HepG2 (cell line): ENCODE data around the gene TNFRSF21. TPM values are rescaled to one million over a fixed set of nuclear protein-coding genes. Genes with fewer than 3 reads are reported as not detected.
A peak's percentile ranks its signal among the peaks of the same experiment; 100 is the strongest.

Experiments used
- BCL6 ChIP-seq: IDR thresholded peaks from 2 replicates; pipeline ENCODE4 v1.6.1; 2016; ENCODE audit warnings: missing genetic modification reagents, missing compliant biosample characterization
- HDAC1 ChIP-seq: sonication (generic); formaldehyde crosslinking; IDR thresholded peaks from 2 replicates; pipeline ENCODE4 v1.5.1; 2020; ENCODE audit warnings: mild to moderate bottlenecking, missing genetic modification reagents
- IRX3 ChIP-seq: sonication (generic); formaldehyde crosslinking; IDR thresholded peaks from 2 replicates; pipeline ENCODE4 v1.8.1; 2023; ENCODE audit warnings: mild to moderate bottlenecking, low read depth, missing genetic modification reagents, borderline replicate concordance
- KDM2A ChIP-seq: sonication (generic); formaldehyde crosslinking; IDR thresholded peaks from 2 replicates; pipeline ENCODE4 v1.4.0; 2020; ENCODE audit warnings: low read depth, missing genetic modification reagents, borderline replicate concordance
- KDM3A ChIP-seq: IDR thresholded peaks from 2 replicates; pipeline ENCODE4 v1.6.1; 2018; ENCODE audit warnings: low read depth, missing compliant biosample characterization
- MAFK ChIP-seq, 2 experiments: IDR thresholded peaks in 1 of 2; conservative IDR thresholded peaks in 1 of 2; 2 replicates each; pipeline ENCODE4 v1.6.1; 2011; ENCODE audit warnings: improper control_type of control experiment in 2 of 2, low read length in 2 of 2
- MAZ ChIP-seq, 2 experiments: sonication (generic) in 1 of 2; formaldehyde crosslinking in 1 of 2; IDR thresholded peaks; 2 replicates each; pipeline versions ENCODE4 v1.5.0 to v1.6.1; 2012 to 2020; ENCODE audit warnings: low read depth in 2 of 2, mild to moderate bottlenecking in 2 of 2, borderline replicate concordance in 1 of 2, improper control_type of control experiment in 1 of 2, low read length in 1 of 2, missing genetic modification reagents in 1 of 2, moderate library complexity in 1 of 2
- NBN ChIP-seq: fragments of 450-650 bp; conservative IDR thresholded peaks from 2 replicates; pipeline ENCODE4 v1.6.1; 2017
- PPARG ChIP-seq: conservative IDR thresholded peaks from 2 replicates; pipeline ENCODE4 v1.6.1; 2016; ENCODE audit warnings: missing biosample characterization, missing genetic modification reagents
- RCOR2 ChIP-seq: IDR thresholded peaks from 2 replicates; pipeline ENCODE4 v1.6.1; 2016; ENCODE audit warnings: missing biosample characterization, missing genetic modification reagents
- REPIN1 ChIP-seq: sonication (generic); formaldehyde crosslinking; IDR thresholded peaks from 2 replicates; pipeline ENCODE4 v1.8.0; 2022; ENCODE audit warnings: missing genetic modification reagents, low read depth, mild to moderate bottlenecking, borderline replicate concordance
- RXRA ChIP-seq: sonication (generic); formaldehyde crosslinking; IDR thresholded peaks from 2 replicates; pipeline ENCODE4 v1.5.1; 2020; ENCODE audit warnings: missing genetic modification reagents
- SKI ChIP-seq: fragments of 450-650 bp; IDR thresholded peaks from one replicate; pipeline ENCODE4 v1.6.1; 2018; ENCODE audit warnings: mild to moderate bottlenecking; ENCODE audit not compliant: partially characterized antibody
- SOX5 ChIP-seq: IDR thresholded peaks from 2 replicates; pipeline ENCODE4 v1.6.1; 2016; ENCODE audit warnings: borderline replicate concordance
- SRSF4 ChIP-seq: fragments of 200-400 bp; formaldehyde crosslinking; IDR thresholded peaks from one replicate; pipeline ENCODE4 v1.6.1; 2018; ENCODE audit warnings: mild to moderate bottlenecking, low read depth, low read length, moderate library complexity; ENCODE audit not compliant: poor library complexity, severe bottlenecking
- TAF1 ChIP-seq: sonication (generic); formaldehyde crosslinking; IDR thresholded peaks from 2 replicates; pipeline ENCODE4 v1.4.0; 2020; ENCODE audit warnings: missing genetic modification reagents
- THAP8 ChIP-seq: sonication (generic); formaldehyde crosslinking; IDR thresholded peaks from 2 replicates; pipeline ENCODE4 v1.5.1; 2020; ENCODE audit warnings: missing genetic modification reagents, mild to moderate bottlenecking, borderline replicate concordance
- TOE1 ChIP-seq: sonication (generic); formaldehyde crosslinking; IDR thresholded peaks from 2 replicates; pipeline ENCODE4 v1.4.0; 2020; ENCODE audit warnings: mild to moderate bottlenecking, missing genetic modification reagents
- ZFP41 ChIP-seq: sonication (generic); formaldehyde crosslinking; IDR thresholded peaks from 2 replicates; pipeline ENCODE4 v1.4.0; 2020; ENCODE audit warnings: mild to moderate bottlenecking, missing genetic modification reagents, borderline replicate concordance
- ZNF563 ChIP-seq: sonication (generic); formaldehyde crosslinking; IDR thresholded peaks from 2 replicates; pipeline ENCODE4 v1.8.0; 2022; ENCODE audit warnings: mild to moderate bottlenecking, moderate library complexity, missing genetic modification reagents
- ZNF614 ChIP-seq: IDR thresholded peaks from 2 replicates; pipeline ENCODE4 v1.6.1; 2018; ENCODE audit warnings: missing biosample characterization, missing genetic modification reagents, inconsistent platforms, borderline replicate concordance
- ZNF616 ChIP-seq: sonication (generic); formaldehyde crosslinking; IDR thresholded peaks from 2 replicates; pipeline ENCODE4 v1.5.0; 2020; ENCODE audit warnings: low read depth, mild to moderate bottlenecking, missing genetic modification reagents
- ZNF75D ChIP-seq: sonication (generic); formaldehyde crosslinking; IDR thresholded peaks from 2 replicates; pipeline ENCODE4 v1.8.1; 2023; ENCODE audit warnings: missing genetic modification reagents, mild to moderate bottlenecking, borderline replicate concordance
- ZNF780A ChIP-seq: sonication (generic); formaldehyde crosslinking; IDR thresholded peaks from 2 replicates; pipeline ENCODE4 v1.8.0; 2022; ENCODE audit warnings: mild to moderate bottlenecking, missing genetic modification reagents, moderate library complexity
- ZNF782 ChIP-seq: sonication (generic); formaldehyde crosslinking; IDR thresholded peaks from 2 replicates; pipeline ENCODE4 v1.4.0; 2020; ENCODE audit warnings: missing genetic modification reagents, mild to moderate bottlenecking, borderline replicate concordance
- ZNF891 ChIP-seq: sonication (generic); formaldehyde crosslinking; IDR thresholded peaks from 2 replicates; pipeline ENCODE4 v1.5.0; 2020; ENCODE audit warnings: mild to moderate bottlenecking, missing genetic modification reagents
- polyA plus RNA-seq, 8 experiments: library from polyadenylated mRNA; depleted of rRNA in 3 of 8; stranded (reverse) in 7 of 8; unstranded in 1 of 8; fragments of >200 nt; fragmentation: Illumina TruSeq in 4 of 8; extraction: Trizol in 4 of 8; gene quantifications; 2 replicates each; pipeline versions ENCODE4 v1.2.1 to v1.2.3, GENCODE V29; 2011 to 2016; ENCODE audit warnings: low read depth in 4 of 8, missing spikeins in 1 of 8, mixed read lengths in 1 of 8; ENCODE audit not compliant: insufficient read depth in 1 of 8
- total RNA-seq, 5 experiments: library from RNA; depleted of rRNA; stranded (reverse); fragments of >200 nt; fragmentation: Illumina TruSeq; extraction: Trizol; gene quantifications; 2 replicates each; pipeline ENCODE4 v1.2.3, GENCODE V29; 2016; ENCODE audit warnings: low read depth in 1 of 5
- TF ChIP-seq, protein P1 (sequence below): sonication (generic); formaldehyde crosslinking; IDR thresholded peaks from 2 replicates; pipeline ENCODE4 v1.4.0; 2020; ENCODE audit warnings: missing genetic modification reagents, borderline replicate concordance
- TF ChIP-seq, protein P2 (sequence below): sonication (generic); formaldehyde crosslinking; IDR thresholded peaks from 2 replicates; pipeline ENCODE4 v1.4.0; 2020; ENCODE audit warnings: missing genetic modification reagents

TNFRSF21 gene
- total and polyA plus RNA-seq, 2 of the 13 experiments (the other 11 are each of a cell fraction or from before 2014, with no cell fraction given): 24.8 to 46.3 TPM

GRCh38 chr6:47308552-47309290, 984 bp downstream of the TNFRSF21 start (continued):
- TF ChIP-seq ZNF616 (CRISPR knock-in tag): 0 out of 2 replicates have a peak, but pooled peaks have one; percentile 28
- TF ChIP-seq, protein P1, sequence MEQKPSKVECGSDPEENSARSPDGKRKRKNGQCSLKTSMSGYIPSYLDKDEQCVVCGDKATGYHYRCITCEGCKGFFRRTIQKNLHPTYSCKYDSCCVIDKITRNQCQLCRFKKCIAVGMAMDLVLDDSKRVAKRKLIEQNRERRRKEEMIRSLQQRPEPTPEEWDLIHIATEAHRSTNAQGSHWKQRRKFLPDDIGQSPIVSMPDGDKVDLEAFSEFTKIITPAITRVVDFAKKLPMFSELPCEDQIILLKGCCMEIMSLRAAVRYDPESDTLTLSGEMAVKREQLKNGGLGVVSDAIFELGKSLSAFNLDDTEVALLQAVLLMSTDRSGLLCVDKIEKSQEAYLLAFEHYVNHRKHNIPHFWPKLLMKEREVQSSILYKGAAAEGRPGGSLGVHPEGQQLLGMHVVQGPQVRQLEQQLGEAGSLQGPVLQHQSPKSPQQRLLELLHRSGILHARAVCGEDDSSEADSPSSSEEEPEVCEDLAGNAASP (CRISPR knock-in tag): no peak
- TF ChIP-seq SRSF4: no peak
- TF ChIP-seq SOX5: no peak
- no peak; the same call in 1 of the 2 replicates for TF ChIP-seq KDM3A
- TF ChIP-seq HDAC1 (CRISPR knock-in tag): peak; percentile 72; the same call in 1 of the 2 replicates
- no peak for TF ChIP-seq THAP8 (CRISPR knock-in tag)
- no peak for TF ChIP-seq ZFP41 (CRISPR knock-in tag)
- TF ChIP-seq ZNF614: no peak
- TF ChIP-seq ZNF891 (CRISPR knock-in tag): no peak
- TF ChIP-seq MAZ (IDR thresholded peaks at IDR 0.05; ENCODE audit: borderline replicate concordance, low read depth, low read length): no peak
- TF ChIP-seq MAZ (CRISPR knock-in tag; IDR thresholded peaks at IDR 0.05; ENCODE audit: low read depth): no peak
- no peak for TF ChIP-seq TAF1
- TF ChIP-seq ZNF780A (CRISPR knock-in tag): no peak
- no peak; the same call in 1 of the 2 replicates for TF ChIP-seq IRX3
- TF ChIP-seq, protein P2, sequence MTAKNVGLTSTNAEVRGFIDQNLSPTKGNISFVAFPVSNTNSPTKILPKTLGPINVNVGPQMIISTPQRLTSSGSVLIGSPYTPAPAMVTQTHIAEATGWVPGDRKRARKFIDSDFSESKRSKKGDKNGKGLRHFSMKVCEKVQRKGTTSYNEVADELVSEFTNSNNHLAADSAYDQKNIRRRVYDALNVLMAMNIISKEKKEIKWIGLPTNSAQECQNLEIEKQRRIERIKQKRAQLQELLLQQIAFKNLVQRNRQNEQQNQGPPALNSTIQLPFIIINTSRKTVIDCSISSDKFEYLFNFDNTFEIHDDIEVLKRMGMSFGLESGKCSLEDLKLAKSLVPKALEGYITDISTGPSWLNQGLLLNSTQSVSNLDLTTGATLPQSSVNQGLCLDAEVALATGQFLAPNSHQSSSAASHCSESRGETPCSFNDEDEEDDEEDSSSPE (CRISPR knock-in tag): no peak
- no peak for TF ChIP-seq RCOR2 (CRISPR knock-in tag)
- TF ChIP-seq KDM2A (CRISPR knock-in tag): peak; percentile 29; the same call in 1 of the 2 replicates
- TF ChIP-seq MAFK (conservative IDR thresholded peaks at IDR 0.05 in 1 of 2, IDR thresholded peaks at IDR 0.05 in 1 of 2; ENCODE audit: low read length in 2 of 2): no peak
- TF ChIP-seq RXRA: no peak
- TF ChIP-seq ZNF75D: no peak
- no peak for TF ChIP-seq TOE1 (CRISPR knock-in tag)
- TF ChIP-seq NBN: no peak
- TF ChIP-seq BCL6 (CRISPR knock-in tag): peak; percentile 27; the same call in 1 of the 2 replicates
- no peak for TF ChIP-seq PPARG (CRISPR knock-in tag)
- TF ChIP-seq ZNF782 (CRISPR knock-in tag): no peak
- 0 out of 2 replicates have a peak, but pooled peaks have one; percentile 12 for TF ChIP-seq REPIN1
- TF ChIP-seq ZNF563 (CRISPR knock-in tag): peak; percentile 18; the same call in 1 of the 2 replicates
- TF ChIP-seq SKI: no peak
